Ammon's horn (tissue), 1 donor: ENCODE data around the gene SKAP2.
A peak's percentile ranks its signal among the peaks of the same experiment; 100 is the strongest.
"Not testable (repeated sequence)": the region's sequence is repeated elsewhere in the genome, so short reads cannot be mapped to it uniquely, and the experiment has no call there.

Source experiments
- DNase-seq: peaks from one replicate; pipeline ENCODE4 v3.0.0-alpha.2; 2016; ENCODE audit warnings: low spot score

Gene SKAP2

GRCh38 chr7:26857170-26857505 lies 7.3 kb downstream of the SKAP2 start:
- no peak for DNase-seq

GRCh38 chr7:26856176-26856985 lies 8.0 kb downstream of the SKAP2 start:
- DNase-seq = no peak

GRCh38 chr7:26854876-26855855 lies 9.2 kb downstream of the SKAP2 start:
- DNase-seq = no peak

- peak; percentile 39 for DNase-seq
These were observed 10.5 kb downstream of the SKAP2 start for GRCh38 chr7:26853788-26854393.

GRCh38 chr7:26850193-26850651 lies 14.2 kb downstream of the SKAP2 start:
- DNase-seq = no peak

- DNase-seq = no peak
These were observed 20.7 kb downstream of the SKAP2 start for GRCh38 chr7:26843705-26844104.

- no peak for DNase-seq
These were observed 21.5 kb downstream of the SKAP2 start for GRCh38 chr7:26842897-26843296.

- DNase-seq = no peak
These were observed 23.2 kb downstream of the SKAP2 start for GRCh38 chr7:26841003-26841739.

GRCh38 chr7:26836793-26837192 lies 27.6 kb downstream of the SKAP2 start:
- not testable (repeated sequence) for DNase-seq

GRCh38 chr7:26815426-26815825 lies 49.0 kb downstream of the SKAP2 start:
- peak; percentile 3 for DNase-seq

GRCh38 chr7:26813432-26813831 lies 51.0 kb downstream of the SKAP2 start:
- DNase-seq = no peak

- no peak for DNase-seq
These were observed 69.8 kb downstream of the SKAP2 start for GRCh38 chr7:26794541-26794940.

GRCh38 chr7:26792576-26792975 lies 71.8 kb downstream of the SKAP2 start:
- DNase-seq = no peak

GRCh38 chr7:26792006-26792405 lies 72.4 kb downstream of the SKAP2 start:
- DNase-seq = no peak

- DNase-seq = no peak
These were observed 74.8 kb downstream of the SKAP2 start for GRCh38 chr7:26789481-26790184.

- DNase-seq = no peak
These were observed 76.7 kb downstream of the SKAP2 start for GRCh38 chr7:26787701-26788100.

- DNase-seq = no peak
These were observed 80.3 kb downstream of the SKAP2 start for GRCh38 chr7:26784118-26784517.

GRCh38 chr7:26782501-26782900 lies 81.9 kb downstream of the SKAP2 start:
- DNase-seq = no peak

GRCh38 chr7:26779978-26780595 lies 84.3 kb downstream of the SKAP2 start:
- DNase-seq = no peak

- no peak for DNase-seq
These were observed 87.0 kb downstream of the SKAP2 start for GRCh38 chr7:26777385-26777784.

- DNase-seq = no peak
These were observed 103.9 kb downstream of the SKAP2 start for GRCh38 chr7:26760501-26760900.
